NB4 (cell line): Measurements from ENCODE around the gene LILRA5.

Experiments used
- CTCF ChIP-seq: IDR thresholded peaks from one replicate; pipeline ENCODE4 v1.5.1; 2012; ENCODE audit warnings: low read depth, low read length
- MAX ChIP-seq: IDR thresholded peaks from 2 replicates; pipeline ENCODE4 v1.6.1; 2011; ENCODE audit warnings: low read depth, low read length
- MYC ChIP-seq: IDR thresholded peaks from 2 replicates; pipeline ENCODE4 v1.6.1; 2011; ENCODE audit warnings: low read depth, low read length
- POLR2A ChIP-seq: IDR thresholded peaks from 2 replicates; pipeline ENCODE4 v1.6.1; 2011; ENCODE audit warnings: mild to moderate bottlenecking; ENCODE audit not compliant: insufficient read length; ENCODE audit errors: extremely low read depth

- TF ChIP-seq CTCF, result peak; percentile 49
- no peak for TF ChIP-seq MAX
- TF ChIP-seq POLR2A, result no peak
- no peak for TF ChIP-seq MYC
Observed at GRCh38 chr19:54297759-54298305, 15.1 kb downstream of the LILRA5 start.
